Measurements from ENCODE around the gene ZBTB16.

ZBTB16 gene

DNA sequence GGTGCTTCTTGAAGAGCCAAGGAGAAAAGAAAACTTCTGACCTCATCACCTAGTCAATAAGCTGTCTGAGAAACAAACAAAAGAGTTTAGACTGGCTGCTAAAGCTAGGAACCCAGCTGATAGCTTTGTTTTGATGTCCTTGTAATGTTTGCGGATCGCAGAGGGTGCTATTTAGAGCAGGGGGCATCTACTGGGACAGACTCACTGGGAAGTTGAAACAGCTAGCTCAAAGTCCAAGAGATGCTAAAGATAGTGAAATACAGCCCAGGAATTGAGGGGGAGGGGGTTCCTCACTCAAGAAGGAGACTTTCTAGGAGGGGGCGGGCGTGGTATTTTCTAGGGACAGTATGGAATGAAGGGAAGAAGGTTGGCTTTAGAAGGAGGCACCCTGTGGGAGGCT, 18.9 kb downstream of the ZBTB16 start:
- no peak for DNase-seq
- Histone ChIP-seq H3K27me3 (ENCODE audit: insufficient read depth, low read depth, severe bottlenecking) (no peaks in the 10 kb centered on the region), H3K9me3 (ENCODE audit: severe bottlenecking) (no peaks in the 10 kb centered on the region), H3K27ac (no peak overlapping the region), H3K36me3 (no peaks in the 10 kb centered on the region), H3K4me3 (ENCODE audit: low read depth, low read length) (no peak overlapping the region)
- TF ChIP-seq, protein P1, sequence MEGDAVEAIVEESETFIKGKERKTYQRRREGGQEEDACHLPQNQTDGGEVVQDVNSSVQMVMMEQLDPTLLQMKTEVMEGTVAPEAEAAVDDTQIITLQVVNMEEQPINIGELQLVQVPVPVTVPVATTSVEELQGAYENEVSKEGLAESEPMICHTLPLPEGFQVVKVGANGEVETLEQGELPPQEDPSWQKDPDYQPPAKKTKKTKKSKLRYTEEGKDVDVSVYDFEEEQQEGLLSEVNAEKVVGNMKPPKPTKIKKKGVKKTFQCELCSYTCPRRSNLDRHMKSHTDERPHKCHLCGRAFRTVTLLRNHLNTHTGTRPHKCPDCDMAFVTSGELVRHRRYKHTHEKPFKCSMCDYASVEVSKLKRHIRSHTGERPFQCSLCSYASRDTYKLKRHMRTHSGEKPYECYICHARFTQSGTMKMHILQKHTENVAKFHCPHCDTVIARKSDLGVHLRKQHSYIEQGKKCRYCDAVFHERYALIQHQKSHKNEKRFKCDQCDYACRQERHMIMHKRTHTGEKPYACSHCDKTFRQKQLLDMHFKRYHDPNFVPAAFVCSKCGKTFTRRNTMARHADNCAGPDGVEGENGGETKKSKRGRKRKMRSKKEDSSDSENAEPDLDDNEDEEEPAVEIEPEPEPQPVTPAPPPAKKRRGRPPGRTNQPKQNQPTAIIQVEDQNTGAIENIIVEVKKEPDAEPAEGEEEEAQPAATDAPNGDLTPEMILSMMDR (IDR thresholded peaks at IDR 0.05; ENCODE audit: low read depth, low read length): no peak

DNA sequence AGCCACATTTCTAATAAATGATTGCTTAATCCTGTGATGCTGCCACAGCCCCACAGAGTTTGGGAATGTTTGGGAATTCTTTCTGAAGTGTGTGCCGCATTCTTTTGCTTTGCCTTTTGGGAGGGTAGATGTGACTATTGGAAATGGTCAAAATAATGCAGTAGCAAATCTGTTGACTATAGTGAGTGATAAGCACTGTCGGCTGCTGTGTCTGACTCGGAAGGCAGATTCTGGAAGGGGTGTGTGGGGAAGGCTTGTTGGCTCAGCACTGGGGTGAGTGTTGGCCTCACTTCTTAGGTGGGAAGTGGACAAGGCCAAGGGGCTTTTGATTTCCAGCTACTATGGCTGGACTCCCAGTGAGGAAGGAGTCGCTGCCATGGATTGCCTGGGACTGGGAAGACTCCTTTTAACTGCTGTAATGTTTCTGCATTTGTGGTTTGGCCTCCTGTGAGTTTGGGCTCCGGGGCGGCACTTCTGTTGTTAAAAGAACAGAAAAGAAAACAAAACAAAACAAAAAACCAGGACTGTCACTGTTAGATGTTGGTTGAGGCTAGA, 20.1 kb downstream of the ZBTB16 start:
- DNase-seq: no peak
- no peaks in the 10 kb centered on the region for H3K9me3 ChIP-seq (ENCODE audit: severe bottlenecking)
- H3K36me3 ChIP-seq: no peaks in the 10 kb centered on the region
- no peaks in the 10 kb centered on the region for H3K27me3 ChIP-seq (ENCODE audit: insufficient read depth, low read depth, severe bottlenecking)
- TF ChIP-seq, protein P1 (IDR thresholded peaks at IDR 0.05; ENCODE audit: low read depth, low read length): no peak
- H3K4me3 ChIP-seq (ENCODE audit: low read depth, low read length): no peak overlapping the region
- no peak overlapping the region for H3K27ac ChIP-seq

DNA sequence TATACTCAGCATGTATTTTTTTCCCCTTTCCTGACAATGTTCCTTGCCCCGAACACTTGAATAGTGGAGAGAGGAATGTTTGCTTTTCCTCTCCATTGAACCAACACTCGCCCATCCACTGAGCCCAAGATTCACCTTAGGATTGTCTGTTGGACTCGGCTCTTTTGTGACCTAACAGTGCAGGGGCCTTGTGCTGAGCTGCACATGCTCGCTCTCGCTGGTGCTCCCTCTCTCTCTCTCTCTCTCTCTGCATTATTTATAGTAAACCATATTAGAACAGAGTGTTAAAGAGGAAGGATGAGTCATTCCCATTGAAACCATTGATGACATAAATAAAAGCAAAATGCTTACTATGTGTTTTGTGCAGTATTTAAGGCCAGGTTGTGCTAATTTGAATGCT, 20.7 kb downstream of the ZBTB16 start:
- TF ChIP-seq, protein P1 (IDR thresholded peaks at IDR 0.05; ENCODE audit: low read depth, low read length): no peak
- H3K36me3 ChIP-seq: no peaks in the 10 kb centered on the region
- H3K4me3 ChIP-seq (ENCODE audit: low read depth, low read length): no peak overlapping the region
- no peaks in the 10 kb centered on the region for H3K9me3 ChIP-seq (ENCODE audit: severe bottlenecking)
- H3K27ac ChIP-seq: no peak overlapping the region
- no peaks in the 10 kb centered on the region for H3K27me3 ChIP-seq (ENCODE audit: insufficient read depth, low read depth, severe bottlenecking)
- no peak for DNase-seq

DNA sequence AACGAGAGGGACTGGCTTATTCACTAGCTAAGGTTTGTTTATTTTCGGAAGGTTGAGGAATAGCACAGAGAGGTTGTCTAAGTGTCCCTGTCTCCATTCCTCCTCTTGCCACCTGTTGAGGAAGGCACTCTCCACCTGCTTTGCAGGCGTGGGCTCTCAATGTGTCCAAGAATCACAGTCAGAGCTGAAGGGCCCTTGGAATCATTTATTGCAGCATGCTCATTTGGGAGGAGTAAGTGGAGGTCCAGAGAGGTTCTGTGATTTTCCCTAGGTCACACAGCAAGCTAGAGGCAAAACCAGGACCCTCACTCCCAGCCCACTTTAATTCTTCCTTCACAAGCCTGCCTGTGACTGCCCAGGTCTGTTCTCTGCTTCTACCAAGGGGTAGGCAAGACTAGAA, 21.3 kb downstream of the ZBTB16 start:
- no peaks in the 10 kb centered on the region for H3K27me3 ChIP-seq (ENCODE audit: insufficient read depth, low read depth, severe bottlenecking)
- no peaks in the 10 kb centered on the region for H3K36me3 ChIP-seq
- no peak overlapping the region for H3K27ac ChIP-seq
- no peak overlapping the region for H3K4me3 ChIP-seq (ENCODE audit: low read depth, low read length)
- no peak for DNase-seq
- H3K9me3 ChIP-seq (ENCODE audit: severe bottlenecking): no peaks in the 10 kb centered on the region
- TF ChIP-seq, protein P1 (IDR thresholded peaks at IDR 0.05; ENCODE audit: low read depth, low read length): no peak

DNA sequence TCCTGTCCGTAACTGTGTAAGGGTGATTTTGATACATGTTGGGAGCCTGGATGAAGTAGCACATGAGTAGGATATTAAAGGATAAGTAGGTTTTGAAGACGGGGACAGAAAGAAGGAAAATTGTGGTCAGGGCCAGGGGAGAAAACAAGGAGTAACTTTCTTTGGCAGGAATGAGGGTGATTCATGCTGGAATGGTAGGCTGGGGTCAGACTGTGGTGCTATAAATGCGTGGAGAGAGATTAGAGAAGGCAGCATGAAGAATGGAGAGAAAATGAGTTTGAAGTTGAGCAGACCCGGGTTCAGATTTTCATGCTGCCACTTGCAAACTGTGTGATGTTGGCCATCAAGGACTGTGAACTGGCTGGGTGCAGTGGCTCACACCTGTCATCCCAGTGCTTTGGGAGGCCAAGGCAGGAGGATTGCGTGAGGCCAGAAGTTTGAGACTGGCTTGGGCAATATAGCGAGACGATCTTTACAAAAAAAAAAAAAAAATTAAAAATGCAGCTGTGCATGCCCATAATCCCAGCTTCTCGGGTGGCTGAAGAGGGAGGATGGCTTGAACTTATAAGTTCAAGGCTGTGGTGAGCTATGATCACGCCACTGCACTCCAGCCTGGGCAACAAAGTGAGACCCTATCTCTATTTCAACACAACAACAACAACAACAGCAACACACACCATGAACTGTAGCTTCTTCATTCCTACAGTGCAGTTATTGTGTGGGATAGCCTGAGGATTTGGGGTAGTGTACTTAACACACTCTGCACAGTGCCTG, 22.3 kb downstream of the ZBTB16 start:
- Histone ChIP-seq H3K27ac (no peak overlapping the region), H3K27me3 (ENCODE audit: insufficient read depth, low read depth, severe bottlenecking) (no peaks in the 10 kb centered on the region), H3K9me3 (ENCODE audit: severe bottlenecking) (no peaks in the 10 kb centered on the region), H3K36me3 (no peaks in the 10 kb centered on the region), H3K4me3 (ENCODE audit: low read depth, low read length) (no peak overlapping the region)
- TF ChIP-seq, protein P1 (IDR thresholded peaks at IDR 0.05; ENCODE audit: low read depth, low read length): no peak
- no peak for DNase-seq

DNA sequence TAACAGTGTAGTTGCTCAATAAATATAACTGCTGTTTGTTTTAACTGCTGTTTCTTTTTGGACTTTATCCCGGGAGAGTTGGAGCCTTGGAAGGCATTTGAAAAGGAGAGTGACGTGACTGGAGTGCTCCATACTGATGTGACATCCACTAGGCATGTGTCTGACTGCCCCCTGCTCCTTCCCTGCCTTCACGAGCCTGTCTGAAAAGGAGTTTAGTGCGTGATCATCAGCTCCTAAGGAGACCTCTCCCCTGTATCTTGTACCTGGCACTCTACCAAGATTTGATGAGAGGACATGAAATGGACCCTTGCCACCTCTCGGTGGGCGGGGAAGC, 22.9 kb downstream of the ZBTB16 start:
- DNase-seq: no peak
- no peaks in the 10 kb centered on the region for H3K36me3 ChIP-seq
- H3K9me3 ChIP-seq (ENCODE audit: severe bottlenecking): no peaks in the 10 kb centered on the region
- TF ChIP-seq, protein P1 (IDR thresholded peaks at IDR 0.05; ENCODE audit: low read depth, low read length): no peak
- no peaks in the 10 kb centered on the region for H3K27me3 ChIP-seq (ENCODE audit: insufficient read depth, low read depth, severe bottlenecking)
- no peak overlapping the region for H3K27ac ChIP-seq
- H3K4me3 ChIP-seq (ENCODE audit: low read depth, low read length): no peak overlapping the region

Data from WERI-Rb-1 (cell line).